Measurements from ENCODE around the gene BLNK. TPM values are rescaled to one million over a fixed set of nuclear protein-coding genes. Genes with fewer than 3 reads are reported as not detected.

The BLNK gene
- total and polyA plus RNA-seq, 2 of the 13 experiments (the other 11 are each of a cell fraction or from before 2014, with no cell fraction given) = not detected

- no peak for TF ChIP-seq NFIB (CRISPR knock-in tag; IDR thresholded peaks at IDR 0.05; ENCODE audit: borderline replicate concordance)
- TF ChIP-seq CAMTA2 (CRISPR knock-in tag; IDR thresholded peaks at IDR 0.05; ENCODE audit: borderline replicate concordance) = no peak
- TF ChIP-seq ZNF362 (CRISPR knock-in tag; IDR thresholded peaks at IDR 0.05; ENCODE audit: borderline replicate concordance) = 0 out of 2 replicates have a peak, but pooled peaks have one; percentile 15
- TF ChIP-seq HNRNPL (IDR thresholded peaks at IDR 0.05; ENCODE audit: low read depth, low read length) = 0 out of 2 replicates have a peak, but pooled peaks have one; percentile 22
- no peak for TF ChIP-seq E2F5 (CRISPR knock-in tag; conservative IDR thresholded peaks at IDR 0.05)
- TF ChIP-seq ESRRA (CRISPR knock-in tag; IDR thresholded peaks at IDR 0.05; ENCODE audit: low read depth) = no peak
- TF ChIP-seq ZNF337 (CRISPR knock-in tag; IDR thresholded peaks at IDR 0.05; ENCODE audit: borderline replicate concordance, low read depth) = no peak
- peak; percentile 24; the same call in 1 of the 2 replicates for TF ChIP-seq CREB1 (IDR thresholded peaks at IDR 0.05)
- TF ChIP-seq CREB1 (CRISPR knock-in tag; IDR thresholded peaks at IDR 0.05) = no peak
- 0 out of 2 replicates have a peak, but pooled peaks have one; percentile 18 for TF ChIP-seq MYC (CRISPR knock-in tag; IDR thresholded peaks at IDR 0.05; ENCODE audit: borderline replicate concordance)
- TF ChIP-seq ZNF749 (CRISPR knock-in tag; IDR thresholded peaks at IDR 0.05; ENCODE audit: borderline replicate concordance) = no peak
- TF ChIP-seq FOXP1 (IDR thresholded peaks at IDR 0.05) = no peak
- 0 out of 2 replicates have a peak, but pooled peaks have one; percentile 17 for TF ChIP-seq FOXP1 (CRISPR knock-in tag; IDR thresholded peaks at IDR 0.05)
- TF ChIP-seq ZNF503 (CRISPR knock-in tag; IDR thresholded peaks at IDR 0.05) = no peak
- TF ChIP-seq KLF12 (CRISPR knock-in tag; IDR thresholded peaks at IDR 0.05; ENCODE audit: borderline replicate concordance) = no peak
- no peak for TF ChIP-seq ZNF260 (CRISPR knock-in tag; IDR thresholded peaks at IDR 0.05; ENCODE audit: borderline replicate concordance, low read depth)
- TF ChIP-seq ZNF296 (CRISPR knock-in tag; conservative IDR thresholded peaks at IDR 0.05) = no peak
- no peak for TF ChIP-seq PPARG (CRISPR knock-in tag; conservative IDR thresholded peaks at IDR 0.05)
- no peak for TF ChIP-seq BRD4 (CRISPR knock-in tag; IDR thresholded peaks at IDR 0.05)
- no peak for TF ChIP-seq HNF4A (CRISPR knock-in tag; IDR thresholded peaks at IDR 0.05)
- no peak for TF ChIP-seq ZNF720 (CRISPR knock-in tag; IDR thresholded peaks at IDR 0.05)
- TF ChIP-seq REPIN1 (CRISPR knock-in tag; IDR thresholded peaks at IDR 0.05; ENCODE audit: borderline replicate concordance, low read depth) = no peak
- TF ChIP-seq, protein P1, sequence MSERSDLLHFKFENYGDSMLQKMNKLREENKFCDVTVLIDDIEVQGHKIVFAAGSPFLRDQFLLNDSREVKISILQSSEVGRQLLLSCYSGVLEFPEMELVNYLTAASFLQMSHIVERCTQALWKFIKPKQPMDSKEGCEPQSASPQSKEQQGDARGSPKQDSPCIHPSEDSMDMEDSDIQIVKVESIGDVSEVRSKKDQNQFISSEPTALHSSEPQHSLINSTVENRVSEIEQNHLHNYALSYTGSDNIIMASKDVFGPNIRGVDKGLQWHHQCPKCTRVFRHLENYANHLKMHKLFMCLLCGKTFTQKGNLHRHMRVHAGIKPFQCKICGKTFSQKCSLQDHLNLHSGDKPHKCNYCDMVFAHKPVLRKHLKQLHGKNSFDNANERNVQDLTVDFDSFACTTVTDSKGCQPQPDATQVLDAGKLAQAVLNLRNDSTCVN (CRISPR knock-in tag; IDR thresholded peaks at IDR 0.05; ENCODE audit: borderline replicate concordance) = no peak
Observed at GRCh38 chr10:96229568-96230030, 41.8 kb downstream of the BLNK start (continued).
